Measurements from ENCODE around the gene GMDS. TPM values are rescaled to one million over a fixed set of nuclear protein-coding genes. Genes with fewer than 3 reads are reported as not detected.
A peak's percentile ranks its signal among the peaks of the same experiment; 100 is the strongest.

GMDS gene
- total RNA-seq, 1 donor from 2014 or later, result 19.9 TPM

GRCh38 chr6:1614448-1615150 is 630.8 kb downstream of the GMDS start:
- no peaks in the 10 kb centered on the region for H3K27me3 ChIP-seq
- TF ChIP-seq CTCF (IDR thresholded peaks at IDR 0.05), result no peak
- peak in 1 of 2 donors; percentile 64 for DNase-seq (ENCODE audit: low spot score in 2 of 2)
- H3K36me3 ChIP-seq, result peaks cover 37 to 52% of the 10 kb centered on the region in 2 donors
- intact Hi-C loops (cut with DNase I), result loop anchor here (5.0 kb wide), 1 partner anchor 423 kb away; no protein-coding TSS in a partner anchor
- no peaks in the 10 kb centered on the region for H3K9me3 ChIP-seq
- H3K4me1 ChIP-seq, result peaks cover 0 to 8% of the 10 kb centered on the region in 2 donors
- H3K4me3 ChIP-seq, result peak overlapping the region; percentile 91 to 94
- peak overlapping the region; percentile 96 to 100 for H3K27ac ChIP-seq

DNA sequence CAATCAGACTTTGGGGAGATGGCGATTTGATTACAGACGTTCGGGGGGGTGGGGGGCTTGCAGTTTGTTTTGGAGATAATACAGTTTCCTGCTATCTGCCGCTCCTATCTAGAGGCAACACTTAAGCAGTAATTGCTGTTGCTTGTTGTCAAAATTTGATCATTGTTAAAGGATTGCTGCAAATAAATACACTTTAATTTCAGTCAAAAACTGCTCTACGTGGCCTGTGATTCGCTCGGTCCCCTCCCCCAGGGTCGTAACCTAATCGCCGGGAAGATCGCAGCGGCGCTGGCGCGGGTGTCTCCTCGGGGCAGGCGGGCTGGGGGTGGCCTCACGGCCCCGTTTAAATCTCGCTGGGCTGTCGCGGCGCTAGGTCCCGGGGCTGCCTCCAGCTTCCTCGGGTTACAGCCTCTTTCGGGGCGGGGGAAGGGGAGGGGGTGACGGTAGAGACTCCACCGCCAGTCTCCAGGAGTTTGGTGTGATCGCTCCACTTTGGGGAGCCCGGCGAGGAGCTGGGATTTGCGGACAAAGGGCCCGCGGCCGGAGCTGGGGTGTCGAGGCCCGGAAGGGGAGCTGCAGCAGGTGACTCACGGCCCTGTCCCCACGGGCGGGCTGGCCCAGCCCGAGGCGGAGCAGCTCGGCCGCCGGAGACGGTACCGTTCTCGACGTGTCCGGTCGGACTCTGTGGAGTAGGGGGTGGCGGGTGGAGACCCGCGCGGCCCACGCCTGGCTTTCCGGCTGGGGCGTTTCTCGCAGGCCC is 631.5 kb downstream of the GMDS start:
- peak in 1 of 2 donors; percentile 64 for DNase-seq (ENCODE audit: low spot score in 2 of 2)

DNA sequence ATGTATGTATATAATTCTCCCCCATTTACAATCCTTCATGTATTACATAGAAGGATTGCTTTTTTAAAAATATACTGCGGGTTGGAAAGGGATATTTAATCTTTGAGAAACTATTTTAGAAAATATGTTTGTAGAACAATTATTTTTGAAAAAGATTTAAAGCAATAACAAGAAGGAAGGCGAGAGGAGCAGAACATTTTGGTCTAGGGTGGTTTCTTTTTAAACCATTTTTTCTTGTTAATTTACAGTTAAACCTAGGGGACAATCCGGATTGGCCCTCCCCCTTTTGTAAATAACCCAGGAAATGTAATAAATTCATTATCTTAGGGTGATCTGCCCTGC is 632.1 kb downstream of the GMDS start:
- no peak for DNase-seq (ENCODE audit: low spot score in 2 of 2)
- intact Hi-C loops (cut with DNase I), result no loop called here
- peaks cover 0 to 7% of the 10 kb centered on the region in 2 donors for H3K4me1 ChIP-seq
- peaks cover 37 to 52% of the 10 kb centered on the region in 2 donors for H3K36me3 ChIP-seq
- H3K4me3 ChIP-seq, result peak overlapping the region; percentile 91 to 94
- TF ChIP-seq CTCF (IDR thresholded peaks at IDR 0.05), result no peak
- peak overlapping the region; percentile 96 to 100 for H3K27ac ChIP-seq
- no peaks in the 10 kb centered on the region for H3K9me3 ChIP-seq
- no peaks in the 10 kb centered on the region for H3K27me3 ChIP-seq

More for the DNA sequence above, 631.5 kb downstream of the GMDS start:
- intact Hi-C loops (cut with DNase I), result no loop called here
- TF ChIP-seq CTCF (IDR thresholded peaks at IDR 0.05), result no peak
- H3K4me1 ChIP-seq, result peaks cover 0 to 8% of the 10 kb centered on the region in 2 donors
- peak overlapping the region; percentile 91 to 94 for H3K4me3 ChIP-seq
- no peaks in the 10 kb centered on the region for H3K9me3 ChIP-seq
- peak overlapping the region; percentile 96 to 100 for H3K27ac ChIP-seq
- no peaks in the 10 kb centered on the region for H3K27me3 ChIP-seq
- H3K36me3 ChIP-seq, result peaks cover 37 to 52% of the 10 kb centered on the region in 2 donors

- peaks cover 37 to 52% of the 10 kb centered on the region in 2 donors for H3K36me3 ChIP-seq
- H3K4me3 ChIP-seq, result peak overlapping the region; percentile 91 to 94
- peak in 1 of 2 donors; percentile 60 for DNase-seq (ENCODE audit: low spot score in 2 of 2)
- no peak for TF ChIP-seq CTCF (IDR thresholded peaks at IDR 0.05)
- no peaks in the 10 kb centered on the region for H3K9me3 ChIP-seq
- H3K27me3 ChIP-seq, result no peaks in the 10 kb centered on the region
- intact Hi-C loops (cut with DNase I), result no loop called here
- H3K27ac ChIP-seq, result peak overlapping the region; percentile 96 to 100
- peaks cover 0 to 4% of the 10 kb centered on the region in 2 donors for H3K4me1 ChIP-seq
Observed at GRCh38 chr6:1612974-1613306, 632.5 kb downstream of the GMDS start.

- Histone ChIP-seq H3K36me3 (peaks cover 37 to 52% of the 10 kb centered on the region in 2 donors), H3K27ac (peak overlapping the region; percentile 96 to 100), H3K9me3 (no peaks in the 10 kb centered on the region), H3K4me3 (peak overlapping the region; percentile 91 to 94), H3K4me1 (peaks cover 0 to 4% of the 10 kb centered on the region in 2 donors), H3K27me3 (no peaks in the 10 kb centered on the region)
- intact Hi-C loops (cut with DNase I), result no loop called here
- no peak for DNase-seq (ENCODE audit: low spot score in 2 of 2)
- TF ChIP-seq CTCF (IDR thresholded peaks at IDR 0.05), result no peak
Observed at GRCh38 chr6:1612299-1612973, 633.0 kb downstream of the GMDS start.
